Measurements from ENCODE around the gene MEF2B. TPM values are rescaled to one million over a fixed set of nuclear protein-coding genes. Genes with fewer than 3 reads are reported as not detected.

MEF2B gene
- total RNA-seq, 1 donor from 2014 or later = 0.49 TPM

GRCh38 chr19:19192078-19192882, 22.2 kb upstream of the MEF2B start, which contains the start of the genes BORCS8 and RFXANK:
BORCS8 (minus strand) TSS chr19:19192152; CDS start chr19:19192117, 35 bp downstream.
RFXANK (plus strand) TSS chr19:19192258; CDS start chr19:19193947, 1,689 bp downstream.
- H3K27ac ChIP-seq (replicated peaks) = peak within 1 kb of the TSS; percentile 100
- peaks cover 13% of the 10 kb centered on the region for H3K36me3 ChIP-seq
- H3K9me3 ChIP-seq (replicated peaks) = no peaks in the 10 kb centered on the region
- intact Hi-C loops (cut with micrococcal nuclease) = no loop called here
- no peak for TF ChIP-seq CTCF (IDR thresholded peaks at IDR 0.05; ENCODE audit: borderline replicate concordance)
- peaks cover 61% of the 10 kb centered on the region for H3K4me1 ChIP-seq
- H3K4me3 ChIP-seq = peak within 1 kb of the TSS; percentile 86
- peak; percentile 99 for DNase-seq
- no peaks in the 10 kb centered on the region for H3K27me3 ChIP-seq (ENCODE audit: low read depth)

GRCh38 chr19:19191768-19192077, 21.7 kb upstream of the MEF2B start:
- no peak for TF ChIP-seq CTCF (IDR thresholded peaks at IDR 0.05; ENCODE audit: borderline replicate concordance)
- Histone ChIP-seq H3K27me3 (ENCODE audit: low read depth) (no peaks in the 10 kb centered on the region), H3K9me3 (replicated peaks) (no peaks in the 10 kb centered on the region), H3K27ac (replicated peaks) (peak overlapping the region; percentile 100), H3K4me3 (peak overlapping the region; percentile 86), H3K4me1 (peaks cover 61% of the 10 kb centered on the region), H3K36me3 (peaks cover 11% of the 10 kb centered on the region)
- DNase-seq = no peak
- intact Hi-C loops (cut with micrococcal nuclease) = no loop called here

GRCh38 chr19:19186742-19187141, 16.7 kb upstream of the MEF2B start:
- TF ChIP-seq CTCF (IDR thresholded peaks at IDR 0.05; ENCODE audit: borderline replicate concordance) = no peak
- Histone ChIP-seq H3K27me3 (ENCODE audit: low read depth) (no peaks in the 10 kb centered on the region), H3K4me1 (peaks cover 32% of the 10 kb centered on the region), H3K36me3 (peaks cover 21% of the 10 kb centered on the region), H3K27ac (replicated peaks) (no peak overlapping the region), H3K9me3 (replicated peaks) (no peaks in the 10 kb centered on the region), H3K4me3 (no peak overlapping the region)
- DNase-seq = no peak
- intact Hi-C loops (cut with micrococcal nuclease) = no loop called here

GRCh38 chr19:19185853-19186740, 16.0 kb upstream of the MEF2B start:
- H3K27ac ChIP-seq (replicated peaks) = no peak overlapping the region
- peak; percentile 63 for TF ChIP-seq CTCF (IDR thresholded peaks at IDR 0.05; ENCODE audit: borderline replicate concordance)
- no peaks in the 10 kb centered on the region for H3K27me3 ChIP-seq (ENCODE audit: low read depth)
- H3K4me3 ChIP-seq = no peak overlapping the region
- peaks cover 26% of the 10 kb centered on the region for H3K4me1 ChIP-seq
- intact Hi-C loops (cut with micrococcal nuclease) = no loop called here
- H3K9me3 ChIP-seq (replicated peaks) = no peaks in the 10 kb centered on the region
- DNase-seq = no peak
- peaks cover 27% of the 10 kb centered on the region for H3K36me3 ChIP-seq

GRCh38 chr19:19181488-19181998, 11.5 kb upstream of the MEF2B start:
- no peak for TF ChIP-seq CTCF (IDR thresholded peaks at IDR 0.05; ENCODE audit: borderline replicate concordance)
- H3K4me1 ChIP-seq = no peaks in the 10 kb centered on the region
- H3K4me3 ChIP-seq = no peak overlapping the region
- peaks cover 5% of the 10 kb centered on the region for H3K9me3 ChIP-seq (replicated peaks)
- H3K36me3 ChIP-seq = peaks cover 54% of the 10 kb centered on the region
- no peak for DNase-seq
- intact Hi-C loops (cut with micrococcal nuclease) = no loop called here
- no peak overlapping the region for H3K27ac ChIP-seq (replicated peaks)
- no peaks in the 10 kb centered on the region for H3K27me3 ChIP-seq (ENCODE audit: low read depth)

Data from left ventricle myocardium inferior (tissue), 1 donor.